WTC11 (cell line): ENCODE data around the gene PHYHD1. TPM values are rescaled to one million over a fixed set of nuclear protein-coding genes. Genes with fewer than 3 reads are reported as not detected.

ENCODE experiments used
- ATAC-seq: fragments of 200-7000 bp; cut with Tn5 transposase; 2 replicates; pipeline ENCODE4 v1.10.0; 2021; ENCODE audit warnings: mild to moderate bottlenecking, moderate library complexity
- CTCF ChIA-PET: fragments of 300-600 bp; sonication (Branson Sonifier 250); formaldehyde crosslinking; loops from one replicate; lab custom pipeline; 2021; ENCODE audit warnings: antibody characterized with exemption; lab: Charles Lee
- POLR2A ChIA-PET: fragments of 350-600 bp; sonication (Branson Sonifier 250); formaldehyde crosslinking; loops from one replicate; lab custom pipeline; 2021; ENCODE audit warnings: antibody characterized with exemption; lab: Charles Lee
- DNase-seq: peaks from one replicate; pipeline ENCODE4 v3.0.0; 2021; ENCODE audit warnings: low spot score
- H3K27ac Mint-ChIP-seq: 2 replicates; pipeline ENCODE4 v1.8.0; 2021; ENCODE audit warnings: mixed read lengths
- H3K27me3 Mint-ChIP-seq: 2 replicates; pipeline ENCODE4 v1.8.0; 2021; ENCODE audit warnings: low read depth, mild to moderate bottlenecking, moderate library complexity, mixed read lengths
- H3K36me3 Mint-ChIP-seq: 2 replicates; pipeline ENCODE4 v1.8.0; 2021; ENCODE audit warnings: mixed read lengths
- H3K4me1 Mint-ChIP-seq: 2 replicates; pipeline ENCODE4 v1.8.0; 2022; ENCODE audit warnings: mixed read lengths
- H3K4me3 Mint-ChIP-seq: 2 replicates; pipeline ENCODE4 v1.8.0; 2021; ENCODE audit warnings: mild to moderate bottlenecking, moderate library complexity, mixed read lengths
- H3K9me3 Mint-ChIP-seq: 2 replicates; pipeline ENCODE4 v1.8.0; 2021; ENCODE audit warnings: mixed read lengths
- ATF1 ChIP-seq: sonication (generic); formaldehyde crosslinking; IDR thresholded peaks from 2 replicates; pipeline ENCODE4 v1.8.1; 2023; ENCODE audit warnings: mild to moderate bottlenecking, moderate library complexity, missing genetic modification reagents
- CREB1 ChIP-seq: sonication (generic); formaldehyde crosslinking; IDR thresholded peaks from 2 replicates; pipeline ENCODE4 v1.8.0; 2023; ENCODE audit warnings: mild to moderate bottlenecking, missing genetic modification reagents
- E2F1 ChIP-seq: sonication (generic); formaldehyde crosslinking; IDR thresholded peaks from 2 replicates; pipeline ENCODE4 v1.8.0; 2022; ENCODE audit warnings: mild to moderate bottlenecking, missing genetic modification reagents
- E2F5 ChIP-seq: sonication (generic); formaldehyde crosslinking; IDR thresholded peaks from 2 replicates; pipeline ENCODE4 v1.8.1; 2022; ENCODE audit warnings: mild to moderate bottlenecking, moderate library complexity, missing genetic modification reagents
- EMX1 ChIP-seq: fragments of 250-450 bp; sonication (Bioruptor Pico); IDR thresholded peaks from 2 replicates; pipeline ENCODE4 v1.8.0; 2021; ENCODE audit warnings: mild to moderate bottlenecking
- ETV6 ChIP-seq: sonication (generic); formaldehyde crosslinking; IDR thresholded peaks from 2 replicates; pipeline ENCODE4 v1.8.1; 2022; ENCODE audit warnings: mild to moderate bottlenecking, missing genetic modification reagents
- FOXK1 ChIP-seq: sonication (generic); formaldehyde crosslinking; IDR thresholded peaks from 2 replicates; pipeline ENCODE4 v1.8.0; 2022; ENCODE audit warnings: mild to moderate bottlenecking, moderate library complexity, missing genetic modification reagents
- FOXP1 ChIP-seq: sonication (generic); formaldehyde crosslinking; IDR thresholded peaks from 2 replicates; pipeline ENCODE4 v1.8.0; 2022; ENCODE audit warnings: missing genetic modification reagents, mild to moderate bottlenecking, moderate library complexity, borderline replicate concordance
- FOXP4 ChIP-seq: sonication (generic); formaldehyde crosslinking; IDR thresholded peaks from 2 replicates; pipeline ENCODE4 v1.8.0; 2022; ENCODE audit warnings: mild to moderate bottlenecking, missing genetic modification reagents
- GABPB1 ChIP-seq: sonication (generic); formaldehyde crosslinking; IDR thresholded peaks from 2 replicates; pipeline ENCODE4 v1.8.1; 2023; ENCODE audit warnings: mild to moderate bottlenecking, missing genetic modification reagents
- GTF2I ChIP-seq: fragments of 250-450 bp; sonication (Bioruptor Pico); conservative IDR thresholded peaks from 2 replicates; pipeline ENCODE4 v1.4.0; 2021; ENCODE audit warnings: mild to moderate bottlenecking
- IRF2 ChIP-seq: sonication (generic); formaldehyde crosslinking; IDR thresholded peaks from 2 replicates; pipeline ENCODE4 v1.8.0; 2022; ENCODE audit warnings: low read depth, missing genetic modification reagents, borderline replicate concordance
- JUN ChIP-seq: sonication (generic); formaldehyde crosslinking; IDR thresholded peaks from 2 replicates; pipeline ENCODE4 v1.8.0; 2023; ENCODE audit warnings: mild to moderate bottlenecking, missing genetic modification reagents
- NFYB ChIP-seq: sonication (generic); formaldehyde crosslinking; conservative IDR thresholded peaks from 2 replicates; pipeline ENCODE4 v1.8.0; 2022; ENCODE audit warnings: low read depth, missing genetic modification reagents
- OVOL2 ChIP-seq: fragments of 250-450 bp; sonication (Bioruptor Pico); IDR thresholded peaks from 2 replicates; pipeline ENCODE4 v1.9.0; 2021; ENCODE audit warnings: mild to moderate bottlenecking, borderline replicate concordance
- RELA ChIP-seq: sonication (generic); formaldehyde crosslinking; IDR thresholded peaks from 2 replicates; pipeline ENCODE4 v1.8.1; 2022; ENCODE audit warnings: missing genetic modification reagents, mild to moderate bottlenecking, borderline replicate concordance
- SOX15 ChIP-seq: fragments of 250-450 bp; sonication (Bioruptor Pico); IDR thresholded peaks from 2 replicates; pipeline ENCODE4 v1.9.0; 2021; ENCODE audit warnings: mild to moderate bottlenecking
- STAT6 ChIP-seq: sonication (generic); formaldehyde crosslinking; conservative IDR thresholded peaks from 2 replicates; pipeline ENCODE4 v1.8.1; 2023; ENCODE audit warnings: mild to moderate bottlenecking, low read depth, missing genetic modification reagents, moderate library complexity
- ZNF121 ChIP-seq: sonication (generic); formaldehyde crosslinking; IDR thresholded peaks from 2 replicates; pipeline ENCODE4 v1.8.0; 2023; ENCODE audit warnings: missing genetic modification reagents
- ZNF263 ChIP-seq: sonication (generic); formaldehyde crosslinking; IDR thresholded peaks from 2 replicates; pipeline ENCODE4 v1.8.1; 2022; ENCODE audit warnings: low read depth, mild to moderate bottlenecking, moderate library complexity, missing genetic modification reagents
- ZNF416 ChIP-seq: fragments of 250-450 bp; sonication (Bioruptor Pico); IDR thresholded peaks from 2 replicates; pipeline ENCODE4 v1.9.0; 2021; ENCODE audit warnings: mild to moderate bottlenecking, inconsistent platforms
- ZSCAN18 ChIP-seq: fragments of 250-450 bp; sonication (Bioruptor Pico); IDR thresholded peaks from 2 replicates; pipeline ENCODE4 v2.1.2; 2022; ENCODE audit warnings: mild to moderate bottlenecking, moderate library complexity
- total RNA-seq: library from RNA; stranded (reverse); gene quantifications from 3 replicates; pipeline ENCODE4 v1.2.3, GENCODE V29; 2021

Gene PHYHD1
- total RNA-seq, 1 experiment from 2014 or later = 14.6 TPM

- TF ChIP-seq E2F1 (CRISPR knock-in tag) = no peak
- TF ChIP-seq, all 79 proteins: peak for 0
Measured at GRCh38 chr9:128918921-128919320, 1.9 kb upstream of the PHYHD1 start (continued).

GRCh38 chr9:128919402-128920089, 1.2 kb upstream of the PHYHD1 start:
- no peak for TF ChIP-seq GABPB1 (CRISPR knock-in tag)
- TF ChIP-seq STAT6 = no peak
- no peak for TF ChIP-seq ZNF121 (CRISPR knock-in tag)
- no peak for TF ChIP-seq OVOL2 (CRISPR knock-in tag)
- TF ChIP-seq EMX1 (CRISPR knock-in tag) = no peak
- TF ChIP-seq E2F5 (CRISPR knock-in tag) = no peak
- TF ChIP-seq FOXP1 = no peak
- TF ChIP-seq ATF1 (CRISPR knock-in tag) = no peak
- TF ChIP-seq ETV6 (CRISPR knock-in tag) = no peak
- no peak for TF ChIP-seq FOXK1 (CRISPR knock-in tag)
- TF ChIP-seq RELA (CRISPR knock-in tag) = no peak
- no peak for TF ChIP-seq ZSCAN18 (CRISPR knock-in tag)
- peaks cover 24% of the 10 kb centered on the region for H3K36me3 Mint-ChIP-seq
- no peaks in the 10 kb centered on the region for H3K9me3 Mint-ChIP-seq
- H3K27me3 Mint-ChIP-seq = no peaks in the 10 kb centered on the region
- no peak for ATAC-seq
- no peak overlapping the region for H3K27ac Mint-ChIP-seq
- POLR2A ChIA-PET = no interaction called here
- peaks cover 12% of the 10 kb centered on the region for H3K4me1 Mint-ChIP-seq
- CTCF ChIA-PET = interaction anchor here (1.2 kb wide), 1 partner anchor 40 kb away, joined by 3 read pairs; no protein-coding TSS in a partner anchor
- no peak for DNase-seq
- no peak overlapping the region for H3K4me3 Mint-ChIP-seq

GRCh38 chr9:128921881-128922763, 1.3 kb downstream of the PHYHD1 start:
- DNase-seq (peak; percentile 72), ATAC-seq (peak; percentile 86)
- ChIA-PET POLR2A (no interaction called here), CTCF (interaction anchor here (0.6 to 1.9 kb wide), 8 partner anchors 31 to 1493 kb away, joined by 3 to 5 read pairs (median 4); partner anchors contain the start of genes ENDOG and SH3GLB2)
- peak overlapping the region; percentile 69 for H3K27ac Mint-ChIP-seq
- peaks cover 12% of the 10 kb centered on the region for H3K4me1 Mint-ChIP-seq
- peaks cover 14% of the 10 kb centered on the region for H3K36me3 Mint-ChIP-seq
- no peaks in the 10 kb centered on the region for H3K27me3 Mint-ChIP-seq
- peak overlapping the region; percentile 75 for H3K4me3 Mint-ChIP-seq
- H3K9me3 Mint-ChIP-seq = no peaks in the 10 kb centered on the region
- no peak for TF ChIP-seq JUN (CRISPR knock-in tag)
- no peak; the same call in 1 of the 2 replicates for TF ChIP-seq FOXK1 (CRISPR knock-in tag)
- peak; percentile 65; the same call in 1 of the 2 replicates for TF ChIP-seq ETV6 (CRISPR knock-in tag)
- no peak for TF ChIP-seq SOX15 (CRISPR knock-in tag)
- peak; percentile 56; the same call in 1 of the 2 replicates for TF ChIP-seq FOXP1
- TF ChIP-seq ZNF263 (CRISPR knock-in tag) = no peak
- no peak for TF ChIP-seq E2F1 (CRISPR knock-in tag)
- TF ChIP-seq FOXP4 (CRISPR knock-in tag) = 0 out of 2 replicates have a peak, but pooled peaks have one; percentile 47
- no peak for TF ChIP-seq ZNF416
- TF ChIP-seq CREB1 (CRISPR knock-in tag) = no peak
- TF ChIP-seq IRF2 (CRISPR knock-in tag) = no peak
- TF ChIP-seq GTF2I (CRISPR knock-in tag) = no peak
- no peak for TF ChIP-seq NFYB (CRISPR knock-in tag)
